ENCODE measurements around the gene IBSP. TPM values are rescaled to one million over a fixed set of nuclear protein-coding genes. Genes with fewer than 3 reads are reported as not detected.

IBSP gene, protein sequence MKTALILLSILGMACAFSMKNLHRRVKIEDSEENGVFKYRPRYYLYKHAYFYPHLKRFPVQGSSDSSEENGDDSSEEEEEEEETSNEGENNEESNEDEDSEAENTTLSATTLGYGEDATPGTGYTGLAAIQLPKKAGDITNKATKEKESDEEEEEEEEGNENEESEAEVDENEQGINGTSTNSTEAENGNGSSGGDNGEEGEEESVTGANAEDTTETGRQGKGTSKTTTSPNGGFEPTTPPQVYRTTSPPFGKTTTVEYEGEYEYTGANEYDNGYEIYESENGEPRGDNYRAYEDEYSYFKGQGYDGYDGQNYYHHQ
- total RNA-seq = not detected

DNA sequence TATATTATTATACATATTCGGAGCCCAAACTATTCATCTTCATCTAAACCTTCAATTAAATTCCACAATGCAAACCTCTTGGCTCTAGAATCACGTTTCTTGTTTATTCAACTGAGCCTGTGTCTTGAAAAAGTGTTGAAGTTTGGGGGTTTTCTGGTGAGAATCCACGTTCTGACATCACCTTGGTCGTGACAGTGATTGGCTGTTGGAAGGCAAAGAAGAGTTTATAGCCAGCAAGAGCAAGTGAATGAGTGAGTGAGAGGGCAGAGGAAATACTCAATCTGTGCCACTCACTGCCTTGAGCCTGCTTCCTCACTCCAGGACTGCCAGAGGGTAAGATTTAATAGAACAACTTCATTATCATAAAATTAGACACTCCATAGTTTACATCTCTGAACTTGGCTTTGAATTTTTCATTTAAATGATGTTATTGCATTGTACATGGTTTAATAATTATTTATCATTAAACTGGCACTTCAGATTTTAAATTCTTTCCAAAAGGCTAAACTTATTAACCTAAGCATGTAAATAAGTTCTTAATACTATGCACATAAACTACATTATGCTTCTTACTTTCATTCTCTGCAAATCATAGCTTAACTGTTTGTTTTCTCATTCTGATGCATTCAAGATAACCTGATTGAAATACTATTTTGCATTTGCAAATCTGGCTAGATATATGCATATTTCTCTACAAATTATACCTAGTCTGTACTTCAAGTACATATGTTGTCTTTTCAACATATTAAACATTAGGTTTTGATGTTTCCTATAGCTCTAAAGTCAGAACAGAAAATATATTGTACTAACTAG, at the start of gene IBSP:
Gene IBSP (plus strand): TSS at position 254 of the 813 bp plus-strand sequence. CDS start 2,808 bp downstream, outside the sequence.
- WGBS, 2 donors = 41 to 47% methylated on average over 4 of the region's 4 CpGs
- TF ChIP-seq, protein P1, sequence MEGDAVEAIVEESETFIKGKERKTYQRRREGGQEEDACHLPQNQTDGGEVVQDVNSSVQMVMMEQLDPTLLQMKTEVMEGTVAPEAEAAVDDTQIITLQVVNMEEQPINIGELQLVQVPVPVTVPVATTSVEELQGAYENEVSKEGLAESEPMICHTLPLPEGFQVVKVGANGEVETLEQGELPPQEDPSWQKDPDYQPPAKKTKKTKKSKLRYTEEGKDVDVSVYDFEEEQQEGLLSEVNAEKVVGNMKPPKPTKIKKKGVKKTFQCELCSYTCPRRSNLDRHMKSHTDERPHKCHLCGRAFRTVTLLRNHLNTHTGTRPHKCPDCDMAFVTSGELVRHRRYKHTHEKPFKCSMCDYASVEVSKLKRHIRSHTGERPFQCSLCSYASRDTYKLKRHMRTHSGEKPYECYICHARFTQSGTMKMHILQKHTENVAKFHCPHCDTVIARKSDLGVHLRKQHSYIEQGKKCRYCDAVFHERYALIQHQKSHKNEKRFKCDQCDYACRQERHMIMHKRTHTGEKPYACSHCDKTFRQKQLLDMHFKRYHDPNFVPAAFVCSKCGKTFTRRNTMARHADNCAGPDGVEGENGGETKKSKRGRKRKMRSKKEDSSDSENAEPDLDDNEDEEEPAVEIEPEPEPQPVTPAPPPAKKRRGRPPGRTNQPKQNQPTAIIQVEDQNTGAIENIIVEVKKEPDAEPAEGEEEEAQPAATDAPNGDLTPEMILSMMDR (IDR thresholded peaks at IDR 0.05) = no peak
- no peak for TF ChIP-seq POLR2A (IDR thresholded peaks at IDR 0.05)
- no peaks in the 10 kb centered on the region for H3K36me3 ChIP-seq (replicated peaks in 1 of 2; ENCODE audit: insufficient read depth in 1 of 2, low read depth in 2 of 2)
- no peak within 1 kb of the TSS for H3K27ac ChIP-seq
- no peak for ATAC-seq
- H3K4me1 ChIP-seq = no peaks in the 10 kb centered on the region
- no peaks in the 10 kb centered on the region for H3K9me3 ChIP-seq
- no peak for DNase-seq
- no peaks in the 10 kb centered on the region for H3K27me3 ChIP-seq
- intact Hi-C loops (cut with DNase I) = no loop called here
- no peak within 1 kb of the TSS for H3K4me3 ChIP-seq

DNA sequence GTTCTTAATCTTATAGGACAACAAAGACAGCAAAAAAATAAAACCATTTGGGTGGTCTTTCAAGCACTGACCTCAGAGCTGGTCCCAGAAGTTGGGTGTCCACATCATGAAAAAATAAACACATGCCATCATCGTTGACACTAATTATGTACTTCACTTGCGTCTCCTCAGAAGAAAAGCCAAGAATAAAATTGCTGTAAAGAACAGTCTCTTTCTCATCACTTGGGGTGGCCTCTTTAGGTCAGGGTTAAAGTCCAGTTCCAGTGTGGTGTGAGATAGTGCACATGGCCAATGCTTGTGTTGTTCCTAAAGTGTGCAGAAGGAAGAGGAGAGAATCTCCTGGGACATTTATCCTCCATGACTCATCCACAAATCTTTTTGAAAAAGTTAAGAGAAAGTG, 49.5 kb upstream of the IBSP start:
- DNase-seq (no peak), ATAC-seq (no peak)
- Histone ChIP-seq H3K27me3 (no peaks in the 10 kb centered on the region), H3K36me3 (replicated peaks in 1 of 2; ENCODE audit: insufficient read depth in 1 of 2, low read depth in 2 of 2) (no peaks in the 10 kb centered on the region), H3K4me3 (no peak overlapping the region), H3K4me1 (no peaks in the 10 kb centered on the region), H3K9me3 (no peaks in the 10 kb centered on the region), H3K27ac (no peak overlapping the region)
- intact Hi-C loops (cut with DNase I) = no loop called here
- WGBS, 2 donors = 65 to 74% methylated on average over 2 of the region's 2 CpGs
- TF ChIP-seq POLR2A (IDR thresholded peaks at IDR 0.05) = no peak
- TF ChIP-seq, protein P1 (IDR thresholded peaks at IDR 0.05) = no peak

DNA sequence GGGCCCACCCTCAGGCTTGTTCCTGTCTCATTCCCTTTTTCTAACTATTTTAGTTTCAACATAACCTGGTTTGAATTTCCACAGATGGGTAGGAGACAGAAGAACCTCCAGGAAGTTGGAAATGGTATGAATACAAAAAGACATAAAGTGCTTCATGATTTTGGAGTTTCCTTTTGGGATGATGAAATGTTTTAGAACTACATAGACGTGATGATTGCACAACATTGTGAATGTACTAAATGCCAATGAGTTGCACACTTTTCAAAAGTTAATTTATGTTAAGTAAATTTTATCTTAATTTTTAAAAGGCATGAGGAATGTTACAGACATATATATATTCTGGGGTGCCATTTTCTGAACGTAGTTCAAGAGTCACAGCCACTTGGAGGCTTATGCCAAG, 41.1 kb upstream of the IBSP start:
- 32 to 53% methylated on average over 2 of the region's 2 CpGs for WGBS, 2 donors
- no peak overlapping the region for H3K4me3 ChIP-seq

DNA sequence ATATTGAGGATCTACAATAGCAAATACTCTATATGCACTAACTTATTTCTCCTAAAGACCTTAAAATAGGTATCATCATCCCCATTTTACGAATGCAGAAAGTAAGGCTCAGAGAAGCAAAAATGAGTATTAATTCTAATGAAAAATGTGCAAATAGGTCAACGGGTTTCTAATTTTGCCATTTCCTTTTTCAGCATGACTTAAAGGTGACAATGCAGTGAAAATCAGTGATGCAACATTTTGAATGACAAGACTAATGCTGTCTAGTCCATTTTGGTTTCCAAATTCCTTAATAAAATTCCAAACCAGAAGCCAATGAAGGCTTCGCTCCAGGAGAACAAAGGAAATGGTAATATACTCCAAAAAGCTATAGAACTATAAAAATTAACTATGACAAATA, 37.0 kb upstream of the IBSP start:
- Histone ChIP-seq H3K36me3 (replicated peaks in 1 of 2; ENCODE audit: insufficient read depth in 1 of 2, low read depth in 2 of 2) (no peaks in the 10 kb centered on the region), H3K27ac (no peak overlapping the region), H3K27me3 (no peaks in the 10 kb centered on the region), H3K4me1 (no peaks in the 10 kb centered on the region), H3K4me3 (no peak overlapping the region), H3K9me3 (no peaks in the 10 kb centered on the region)
- WGBS, 2 donors = 69 to 73% methylated on average over 3 of the region's 3 CpGs
- TF ChIP-seq, protein P1 (IDR thresholded peaks at IDR 0.05) = no peak
- TF ChIP-seq POLR2A (IDR thresholded peaks at IDR 0.05) = no peak
- ATAC-seq = no peak
- intact Hi-C loops (cut with DNase I) = no loop called here
- no peak for DNase-seq

More for the DNA sequence above, 41.1 kb upstream of the IBSP start:
- ATAC-seq = no peak
- Histone ChIP-seq H3K27ac (no peak overlapping the region), H3K4me1 (no peaks in the 10 kb centered on the region), H3K9me3 (no peaks in the 10 kb centered on the region), H3K36me3 (replicated peaks in 1 of 2; ENCODE audit: insufficient read depth in 1 of 2, low read depth in 2 of 2) (no peaks in the 10 kb centered on the region), H3K27me3 (no peaks in the 10 kb centered on the region)
- no peak for DNase-seq
- intact Hi-C loops (cut with DNase I) = no loop called here
- no peak for TF ChIP-seq POLR2A (IDR thresholded peaks at IDR 0.05)
- TF ChIP-seq, protein P1 (IDR thresholded peaks at IDR 0.05) = no peak
